OCI-LY1 (cell line): ENCODE data around the gene GLIS1.
"Not testable (repeated sequence)": the region's sequence is repeated elsewhere in the genome, so short reads cannot be mapped to it uniquely, and the experiment has no call there.

Experiments
- H2AFZ ChIP-seq: fragments of 200-600 bp; sonication (generic), shearing (Covaris generic); 2 replicates; pipeline ENCODE4 v1.6.0; 2014; ENCODE audit warnings: antibody characterized with exemption, mild to moderate bottlenecking, low read length
- H3F3A ChIP-seq: fragments of 200-600 bp; sonication (generic), shearing (Covaris generic); 2 replicates; pipeline ENCODE4 v1.6.0; 2014; ENCODE audit warnings: mild to moderate bottlenecking, antibody characterized with exemption, low read length, moderate library complexity; ENCODE audit not compliant: insufficient read depth
- H3K27ac ChIP-seq: fragments of 200-600 bp; sonication (generic); 2 replicates; pipeline ENCODE4 v1.5.1; 2014; ENCODE audit warnings: low read length, mixed run types, mild to moderate bottlenecking, low read depth; ENCODE audit not compliant: poor library complexity, severe bottlenecking
- H3K27me3 ChIP-seq: fragments of 200-600 bp; sonication (generic); 2 replicates; pipeline ENCODE4 v1.6.0; 2014; ENCODE audit warnings: antibody characterized with exemption, mild to moderate bottlenecking, low read length, moderate library complexity; ENCODE audit not compliant: insufficient read depth
- H3K36me3 ChIP-seq: fragments of 200-600 bp; sonication (generic); 2 replicates; pipeline ENCODE4 v1.6.1; 2014; ENCODE audit warnings: mild to moderate bottlenecking, antibody characterized with exemption, low read length, moderate library complexity, mixed read lengths; ENCODE audit not compliant: insufficient read depth
- H3K4me1 ChIP-seq: fragments of 200-600 bp; sonication (generic); 2 replicates; pipeline ENCODE4 v1.5.1; 2014; ENCODE audit warnings: mild to moderate bottlenecking, low read length, moderate library complexity; ENCODE audit not compliant: insufficient read depth, severe bottlenecking
- H3K4me2 ChIP-seq: fragments of 200-600 bp; sonication (generic), shearing (Covaris generic); 2 replicates; pipeline ENCODE4 v1.6.1; 2014; ENCODE audit warnings: low read length
- H3K4me3 ChIP-seq: fragments of 200-600 bp; sonication (generic); 2 replicates; pipeline ENCODE4 v1.5.1; 2014; ENCODE audit warnings: low read length, low read depth, mild to moderate bottlenecking, mixed read lengths; ENCODE audit not compliant: poor library complexity, severe bottlenecking
- H3K79me2 ChIP-seq: fragments of 200-600 bp; shearing (Covaris generic); 2 replicates; pipeline ENCODE4 v1.6.1; 2016; ENCODE audit warnings: mixed run types, low read length, mixed read lengths; ENCODE audit not compliant: insufficient read depth
- H3K9ac ChIP-seq: fragments of 200-600 bp; sonication (generic), shearing (Covaris generic); 2 replicates; pipeline ENCODE4 v1.6.1; 2014; ENCODE audit warnings: mild to moderate bottlenecking, low read length, mixed read lengths
- H3K9me2 ChIP-seq: fragments of 200-600 bp; sonication (generic), shearing (Covaris generic); 2 replicates; pipeline ENCODE4 v1.6.1; 2014; ENCODE audit warnings: low read depth, mild to moderate bottlenecking, low read length, mixed read lengths
- H3K9me3 ChIP-seq: fragments of 200-600 bp; shearing (Covaris generic); 2 replicates; pipeline ENCODE4 v1.6.1; 2014; ENCODE audit warnings: low read length, mixed read lengths
- H4K20me1 ChIP-seq: fragments of 200-600 bp; sonication (generic), shearing (Covaris generic); 2 replicates; pipeline ENCODE4 v1.6.0; 2016; ENCODE audit warnings: mild to moderate bottlenecking, low read length; ENCODE audit not compliant: insufficient read depth
- CTCF ChIP-seq: fragments of 200-600 bp; sonication (generic), shearing (Covaris generic); IDR thresholded peaks from 2 replicates; pipeline ENCODE4 v1.5.1; 2017; ENCODE audit warnings: mild to moderate bottlenecking, antibody characterized with exemption, low read length, moderate library complexity, mixed read lengths
- EZH2 ChIP-seq: fragments of 200-600 bp; sonication (generic), shearing (Covaris generic); IDR thresholded peaks from 2 replicates; pipeline ENCODE4 v1.8.0; 2017; ENCODE audit warnings: borderline replicate concordance, mixed run types, mild to moderate bottlenecking, antibody characterized with exemption, low read length, moderate library complexity, mixed read lengths

Gene GLIS1

GRCh38 chr1:53651356-53651755 is 87.6 kb downstream of the GLIS1 start:
- Histone ChIP-seq H3K4me1 (no peaks in the 10 kb centered on the region), H3K27ac (no peak overlapping the region), H3K9me3 (no peaks in the 10 kb centered on the region), H3K4me3 (no peak overlapping the region), H3K79me2 (no peaks in the 10 kb centered on the region), H2AFZ (no peak overlapping the region), H3K9ac (no peak overlapping the region), H3F3A (no peaks in the 10 kb centered on the region), H4K20me1 (no peaks in the 10 kb centered on the region), H3K9me2 (no peaks in the 10 kb centered on the region), H3K36me3 (no peaks in the 10 kb centered on the region), H3K4me2 (no peak overlapping the region), H3K27me3 (no peaks in the 10 kb centered on the region)
- TF ChIP-seq EZH2 = no peak
- no peak for TF ChIP-seq CTCF

- no peaks in the 10 kb centered on the region for H3K9me3 ChIP-seq
- TF ChIP-seq EZH2 = no peak
- no peak for TF ChIP-seq CTCF
- H3K4me3 ChIP-seq = no peak overlapping the region
- H3K9me2 ChIP-seq = no peaks in the 10 kb centered on the region
- H3K36me3 ChIP-seq = no peaks in the 10 kb centered on the region
- H3K27me3 ChIP-seq = no peaks in the 10 kb centered on the region
- H2AFZ ChIP-seq = no peak overlapping the region
- H3K4me2 ChIP-seq = no peak overlapping the region
- H3K9ac ChIP-seq = no peak overlapping the region
- H4K20me1 ChIP-seq = no peaks in the 10 kb centered on the region
- no peaks in the 10 kb centered on the region for H3K4me1 ChIP-seq
- no peaks in the 10 kb centered on the region for H3K79me2 ChIP-seq
- H3F3A ChIP-seq = no peaks in the 10 kb centered on the region
- no peak overlapping the region for H3K27ac ChIP-seq
Observed at GRCh38 chr1:53648516-53648915, 90.4 kb downstream of the GLIS1 start.

DNA sequence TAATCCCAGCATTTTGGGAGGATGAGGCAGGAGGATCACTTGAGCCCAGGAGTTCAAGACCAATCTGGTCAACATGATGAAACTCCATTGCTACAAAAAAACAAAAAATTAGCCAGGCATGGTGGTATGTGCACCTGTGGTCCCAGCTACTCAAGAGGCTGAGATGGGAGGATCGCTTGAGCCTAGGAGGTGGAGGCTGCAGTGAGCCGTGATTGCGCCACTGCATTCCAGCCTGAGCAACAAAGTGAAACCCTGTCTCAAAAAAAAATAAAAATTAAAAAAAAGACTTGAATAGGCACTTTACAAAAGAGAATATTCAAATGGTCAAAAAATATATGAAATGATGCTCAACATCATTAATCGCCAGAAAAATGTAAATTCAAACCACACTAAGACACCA is 91.0 kb downstream of the GLIS1 start:
- H3F3A ChIP-seq, H4K20me1 ChIP-seq, H3K27me3 ChIP-seq, H3K4me2 ChIP-seq, H3K4me1 ChIP-seq, H3K27ac ChIP-seq, H3K36me3 ChIP-seq, H3K9me3 ChIP-seq, H2AFZ ChIP-seq, H3K9me2 ChIP-seq, H3K79me2 ChIP-seq, H3K9ac ChIP-seq, H3K4me3 ChIP-seq: not testable (repeated sequence)

GRCh38 chr1:53646732-53647131 is 92.2 kb downstream of the GLIS1 start:
- no peak overlapping the region for H3K4me2 ChIP-seq
- no peak overlapping the region for H3K27ac ChIP-seq
- H3K9me2 ChIP-seq = no peaks in the 10 kb centered on the region
- H3K79me2 ChIP-seq = no peaks in the 10 kb centered on the region
- H4K20me1 ChIP-seq = no peaks in the 10 kb centered on the region
- H3K27me3 ChIP-seq = no peaks in the 10 kb centered on the region
- TF ChIP-seq CTCF (no peak), EZH2 (no peak)
- H3K4me3 ChIP-seq = no peak overlapping the region
- H3K9ac ChIP-seq = no peak overlapping the region
- no peaks in the 10 kb centered on the region for H3K9me3 ChIP-seq
- H2AFZ ChIP-seq = no peak overlapping the region
- H3F3A ChIP-seq = no peaks in the 10 kb centered on the region
- no peaks in the 10 kb centered on the region for H3K4me1 ChIP-seq
- no peaks in the 10 kb centered on the region for H3K36me3 ChIP-seq
